ENCODE results near the gene SH3GL3.

Gene SH3GL3

DNA sequence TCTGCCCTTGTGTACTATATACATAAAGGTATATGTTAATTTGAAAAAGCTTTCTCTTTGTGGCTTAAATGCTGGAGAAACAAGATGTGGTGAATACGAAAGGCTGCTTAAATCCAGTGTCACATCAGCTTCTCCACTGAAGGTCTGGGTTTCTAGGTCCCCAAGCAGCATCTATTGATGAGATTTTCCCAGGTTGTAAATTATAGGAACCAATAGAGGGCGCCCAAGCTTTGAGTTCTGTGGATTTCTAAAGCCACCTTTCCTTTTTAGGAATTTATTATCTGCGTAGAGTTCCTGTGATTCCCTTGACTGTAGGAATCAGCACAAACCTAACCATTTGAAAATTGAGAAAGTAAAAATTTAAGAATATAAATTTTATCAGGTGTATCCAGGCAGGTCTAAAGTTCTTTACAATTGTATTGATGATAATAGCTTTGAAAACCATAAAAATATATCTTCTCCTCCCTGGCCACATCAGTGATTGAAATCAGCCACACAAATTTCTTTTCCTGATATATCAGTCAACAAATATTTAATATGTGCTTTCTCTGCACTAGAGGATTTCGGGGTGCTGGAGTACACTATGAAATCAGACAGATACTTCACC, 118.5 kb downstream of the SH3GL3 start:
- no peak for DNase-seq (ENCODE audit: low read depth, low spot score)

DNA sequence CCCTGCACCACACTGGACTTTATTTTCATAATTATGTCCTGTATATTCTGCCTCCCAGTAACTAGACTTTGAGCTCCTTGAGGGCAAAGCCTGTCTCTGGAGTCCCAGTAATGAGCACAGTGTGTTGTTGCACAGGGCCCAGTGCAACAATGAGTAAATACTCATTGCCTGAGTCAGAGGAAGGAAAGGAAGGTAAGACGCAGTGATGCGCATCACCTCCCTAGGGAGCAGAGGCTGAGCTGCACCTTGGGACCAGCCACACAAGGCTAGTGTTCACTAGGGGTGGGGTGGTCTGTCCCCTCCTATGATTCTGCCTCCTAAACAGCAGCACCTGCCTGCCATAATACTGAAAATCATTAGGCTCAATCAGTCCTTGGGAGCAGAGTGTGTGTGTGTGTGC, 120.2 kb downstream of the SH3GL3 start:
- no peak for DNase-seq (ENCODE audit: low read depth, low spot score)

DNA sequence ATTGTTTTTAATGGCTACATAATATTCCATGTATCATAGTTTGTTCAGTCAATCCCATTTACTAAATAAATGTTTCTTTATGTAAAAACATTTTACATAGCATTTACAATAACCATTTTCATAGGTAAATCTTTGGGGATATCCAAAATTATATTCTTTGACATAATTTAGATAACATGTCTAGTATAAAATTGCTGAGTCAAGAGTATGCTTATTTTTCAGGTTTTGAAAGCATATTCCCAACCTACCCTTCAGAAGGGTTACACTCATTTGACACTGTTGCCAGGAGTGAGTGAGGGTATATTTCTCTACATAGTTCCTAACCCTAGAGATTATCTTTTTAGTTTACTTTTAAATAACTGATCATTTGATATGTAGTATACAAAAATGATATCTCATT, 122.2 kb downstream of the SH3GL3 start:
- DNase-seq (ENCODE audit: low read depth, low spot score): no peak

DNA sequence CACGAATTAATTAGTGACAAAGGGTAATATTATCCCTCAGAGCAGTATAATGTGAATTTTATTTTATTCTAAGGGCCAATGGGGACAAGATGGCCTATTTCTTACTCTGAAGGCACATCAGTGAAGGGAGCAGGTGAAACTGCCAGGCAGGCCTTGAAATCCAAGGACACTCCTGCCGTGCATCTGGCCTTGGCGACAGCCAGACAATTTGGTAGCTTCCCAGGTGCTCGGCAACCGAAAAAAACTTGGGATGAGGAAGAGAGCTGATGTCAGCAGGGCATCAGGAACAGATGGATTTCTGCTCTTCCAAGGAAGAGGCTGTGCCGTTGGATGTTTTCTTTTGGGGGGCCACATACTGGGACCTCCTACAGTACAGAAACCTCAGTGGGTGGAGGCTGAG, 123.6 kb downstream of the SH3GL3 start:
- DNase-seq (ENCODE audit: low read depth, low spot score): no peak

GRCh38 chr15:83571820-83572707, 124.9 kb downstream of the SH3GL3 start:
- no peak for DNase-seq (ENCODE audit: low read depth, low spot score)

DNA sequence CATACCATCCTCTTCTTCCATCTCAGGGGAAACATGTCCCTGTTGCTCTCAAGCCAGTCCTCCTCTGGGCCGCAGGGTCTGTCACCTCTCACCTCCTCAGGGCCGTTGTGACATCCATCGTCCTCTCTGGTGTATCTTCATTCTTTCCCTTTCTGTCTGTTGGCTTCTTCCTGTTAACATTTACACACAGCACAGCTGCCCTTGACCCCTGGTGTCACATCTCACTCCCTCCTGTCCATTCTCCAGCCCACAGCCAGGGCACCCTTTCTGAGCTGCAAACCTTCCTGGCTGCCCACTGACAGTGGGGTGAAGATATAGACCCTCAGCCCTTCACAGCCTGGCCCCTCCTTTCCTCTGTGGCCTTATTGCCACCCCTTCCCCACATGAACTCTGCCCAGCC, 127.2 kb downstream of the SH3GL3 start:
- no peak for DNase-seq (ENCODE audit: low read depth, low spot score)

DNA sequence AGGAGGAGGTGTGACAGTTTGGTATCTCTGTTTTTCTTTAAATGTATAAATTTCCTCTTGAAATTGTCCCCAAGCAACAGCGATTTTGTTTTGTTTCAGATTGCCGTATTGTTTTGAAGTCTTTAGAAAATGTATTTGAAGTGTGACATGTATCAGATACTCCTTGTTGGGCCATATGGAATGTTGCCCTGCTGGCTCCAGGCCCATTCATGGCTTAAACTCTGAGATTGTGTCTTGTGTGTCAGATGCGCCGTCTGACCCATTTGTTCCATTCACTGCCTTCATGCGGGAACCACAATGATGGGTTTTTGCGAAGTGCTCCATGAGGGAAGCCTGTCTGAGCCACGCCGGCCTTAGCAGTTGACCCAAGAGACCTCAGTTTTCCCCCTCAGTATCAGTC, 131.6 kb downstream of the SH3GL3 start:
- DNase-seq (ENCODE audit: low read depth, low spot score): no peak

DNA sequence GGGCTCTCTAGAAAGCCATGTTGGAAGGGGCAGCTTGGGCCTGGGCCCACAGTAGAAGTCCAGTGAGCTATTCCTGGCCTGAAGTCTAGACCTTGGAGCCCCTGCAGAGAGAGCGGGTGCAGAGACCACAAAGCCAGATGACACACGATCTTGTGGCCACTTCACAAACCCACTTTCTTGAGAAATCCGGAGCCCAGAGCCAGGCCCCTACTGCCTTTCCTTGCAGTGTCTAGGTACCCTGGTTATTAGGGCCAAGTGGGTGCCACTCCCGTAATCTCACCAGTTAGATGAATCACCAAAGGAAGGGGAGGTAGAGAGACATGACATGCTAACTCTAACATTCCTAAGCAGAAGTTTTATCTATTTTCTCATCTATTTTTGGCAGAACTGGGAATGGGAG, 134.2 kb downstream of the SH3GL3 start:
- no peak for DNase-seq (ENCODE audit: low read depth, low spot score)

DNA sequence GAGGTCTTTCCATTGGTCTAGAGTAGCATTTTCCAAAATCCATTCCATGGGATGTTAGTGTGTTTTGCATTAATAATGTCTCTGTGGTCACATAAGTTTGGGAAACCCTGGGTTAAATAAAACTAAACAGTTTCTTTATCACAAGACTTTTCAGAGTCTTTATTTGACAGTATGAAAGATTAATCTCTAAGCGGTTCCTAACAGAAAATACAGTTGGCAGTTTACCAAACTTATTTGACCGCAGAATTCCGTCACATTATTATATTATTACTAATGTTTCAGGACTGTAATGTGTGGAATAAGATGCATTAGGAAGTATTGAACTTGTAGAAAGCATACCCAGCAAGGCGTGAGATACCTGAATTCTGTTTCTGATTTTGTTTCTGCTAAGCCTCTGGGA, 135.2 kb downstream of the SH3GL3 start:
- no peak for DNase-seq (ENCODE audit: low read depth, low spot score)

DNA sequence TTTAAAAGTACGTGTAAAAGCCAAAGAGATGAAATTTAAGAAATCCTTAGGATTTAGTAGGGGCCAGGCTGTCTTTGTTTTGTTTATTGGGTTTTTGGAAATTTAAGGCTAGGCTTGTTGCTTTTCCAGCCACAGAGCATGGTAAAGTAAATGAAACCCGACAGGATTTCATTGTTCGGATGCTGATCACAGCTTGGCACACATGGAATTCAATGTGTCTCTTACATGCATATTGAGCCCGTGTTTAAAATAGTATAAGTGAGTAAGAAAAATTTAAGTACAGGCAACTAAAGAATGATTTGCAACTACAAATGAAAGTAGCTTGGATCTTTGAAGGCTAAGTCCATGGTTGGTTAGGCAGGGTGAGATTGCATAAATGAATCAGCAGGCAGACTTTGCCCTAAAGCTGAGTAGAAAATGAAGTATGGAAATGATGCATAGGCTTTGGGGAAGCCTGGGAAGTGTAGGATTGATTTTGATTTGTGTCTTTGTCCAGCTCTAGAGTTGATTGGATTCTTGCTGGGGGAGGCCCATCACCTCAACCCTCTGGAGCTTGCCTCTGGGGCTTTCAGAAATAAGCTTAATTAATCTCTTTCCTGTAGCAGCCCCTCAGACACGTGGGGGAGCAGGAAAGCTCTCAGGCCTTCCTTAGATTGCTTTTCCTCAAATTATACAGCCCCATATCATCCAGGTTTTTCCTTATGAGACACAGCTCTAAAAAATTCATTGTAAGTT, 138.6 kb downstream of the SH3GL3 start:
- no peak for DNase-seq (ENCODE audit: low read depth, low spot score)

- DNase-seq (ENCODE audit: low read depth, low spot score): no peak
These were observed 139.9 kb downstream of the SH3GL3 start for GRCh38 chr15:83587091-83587490.

- DNase-seq (ENCODE audit: low read depth, low spot score): no peak
These were observed 141.3 kb downstream of the SH3GL3 start for GRCh38 chr15:83588441-83588840.

DNA sequence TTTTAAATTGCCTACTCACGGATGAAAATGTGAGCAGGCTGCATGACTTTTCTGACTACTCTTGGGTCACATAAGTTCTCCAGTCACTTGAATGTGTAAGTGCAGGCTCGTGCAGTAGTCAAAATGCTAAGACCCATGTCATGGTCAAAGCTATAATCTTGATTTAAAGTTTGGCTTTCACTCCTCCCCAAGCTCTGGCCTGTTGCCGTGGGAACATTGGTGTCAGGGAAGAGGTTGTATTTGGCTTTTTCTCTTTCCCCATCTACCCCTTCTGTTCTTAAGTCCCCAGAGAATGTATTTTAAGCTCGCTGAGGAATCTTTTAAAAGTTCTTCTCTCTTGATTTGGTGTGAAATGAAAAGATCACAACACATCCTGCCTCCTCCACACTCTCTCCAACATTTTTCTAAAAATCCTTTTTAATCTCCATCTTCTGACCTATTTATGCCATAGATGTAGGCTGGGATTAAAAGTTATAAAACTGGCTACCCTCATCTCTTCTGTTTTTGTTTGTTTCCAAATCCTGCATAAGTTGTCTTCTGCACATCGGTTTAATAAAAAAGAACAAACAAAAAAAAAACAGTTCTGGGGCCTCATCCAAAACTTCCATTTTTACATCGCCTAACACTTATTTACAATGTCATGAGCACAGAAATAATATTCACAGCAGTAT, 145.4 kb downstream of the SH3GL3 start:
- DNase-seq (ENCODE audit: low read depth, low spot score): no peak

- no peak for DNase-seq (ENCODE audit: low read depth, low spot score)
These were observed 148.1 kb downstream of the SH3GL3 start for GRCh38 chr15:83595191-83595590.

GRCh38 chr15:83598031-83598430, 150.9 kb downstream of the SH3GL3 start:
- no peak for DNase-seq (ENCODE audit: low read depth, low spot score)

- DNase-seq (ENCODE audit: low read depth, low spot score): no peak
These were observed 154.9 kb downstream of the SH3GL3 start for GRCh38 chr15:83602021-83602420.

DNA sequence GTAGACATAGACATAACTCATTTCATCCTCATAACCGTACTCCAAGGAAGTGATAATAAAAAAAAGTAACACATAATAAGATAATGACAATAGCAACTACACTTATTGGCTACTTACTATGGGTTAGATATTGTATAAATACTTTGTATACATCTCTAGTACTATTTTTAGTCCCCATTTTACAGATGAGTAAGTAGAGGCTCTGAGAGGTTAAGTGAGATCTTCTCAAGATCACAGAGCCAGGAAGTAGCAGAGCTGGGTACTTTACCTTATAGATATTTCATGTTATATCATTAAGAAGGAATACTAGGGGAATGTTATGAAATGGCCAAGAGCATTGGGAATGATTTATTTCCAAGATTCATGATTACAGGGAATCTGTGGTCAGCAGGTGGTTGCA, 157.4 kb downstream of the SH3GL3 start:
- no peak for DNase-seq (ENCODE audit: low read depth, low spot score)

GRCh38 chr15:83605111-83605945, 158.2 kb downstream of the SH3GL3 start:
- no peak for DNase-seq (ENCODE audit: low read depth, low spot score)

DNA sequence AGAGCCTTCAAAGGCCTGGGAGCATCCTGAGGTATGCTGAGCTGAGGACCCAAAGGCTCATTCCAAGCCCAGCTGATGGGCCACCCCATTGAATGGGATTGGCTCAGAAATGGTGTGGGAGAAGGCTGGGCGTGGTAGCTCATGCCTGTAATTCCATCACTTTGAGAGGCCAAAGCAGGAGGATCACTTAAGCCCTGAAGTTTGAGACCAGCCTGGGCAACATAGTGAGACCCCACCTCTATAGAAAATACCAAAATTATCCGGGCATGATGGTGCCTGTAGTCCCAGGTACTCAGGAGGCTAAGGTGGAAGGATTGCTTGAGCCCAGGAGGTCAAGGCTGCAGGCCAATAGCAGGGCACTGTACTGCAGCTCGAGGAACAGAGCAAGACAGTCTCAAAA, 163.0 kb downstream of the SH3GL3 start:
- no peak for DNase-seq (ENCODE audit: low read depth, low spot score)

DNA sequence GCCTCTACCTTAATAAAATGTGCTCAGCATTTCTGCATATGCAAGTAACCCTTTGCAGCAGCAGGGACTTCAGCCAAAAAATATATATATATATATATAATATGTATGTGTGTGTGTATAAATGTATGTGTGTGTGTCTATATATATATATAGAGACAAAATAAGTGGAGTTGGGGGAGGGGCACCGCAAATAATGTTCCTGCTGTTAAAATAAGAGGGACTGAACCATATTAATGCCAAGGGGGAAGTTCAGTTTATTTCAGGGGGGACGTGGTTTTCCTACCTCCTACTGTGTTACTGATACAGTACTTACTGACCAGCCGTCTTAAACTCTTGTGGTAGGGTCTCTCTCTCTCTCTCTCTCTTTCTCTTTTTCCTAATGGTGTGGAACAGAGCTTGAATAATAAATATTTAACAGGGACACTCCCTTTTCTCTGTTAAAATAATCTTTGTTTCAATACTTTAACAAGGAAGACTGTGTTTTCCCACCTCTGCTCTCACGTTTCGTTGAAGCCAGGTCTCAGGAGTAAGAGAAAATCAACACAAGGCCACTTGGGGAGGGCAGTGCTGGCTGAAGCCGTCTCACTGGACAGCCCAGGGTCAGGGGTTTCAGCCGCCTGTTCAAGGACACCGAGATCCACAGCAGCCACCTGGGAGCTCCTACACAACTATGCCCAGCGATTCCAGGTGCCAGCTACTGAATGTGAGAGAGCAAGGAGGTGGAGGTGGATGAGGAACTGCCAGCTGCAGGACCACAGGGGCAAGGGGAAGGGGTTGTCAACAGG, 164.0 kb downstream of the SH3GL3 start:
- DNase-seq (ENCODE audit: low read depth, low spot score): no peak
